ENCODE results near the gene C19orf38. TPM values are rescaled to one million over a fixed set of nuclear protein-coding genes. Genes with fewer than 3 reads are reported as not detected.

C19orf38 gene
- total RNA-seq, 1 experiment from 2014 or later: not detected

- Mint-ChIP-seq H3K4me1 (ENCODE audit: low read depth, unreplicated experiment) (no peaks in the 10 kb centered on the region), H3K36me3 (ENCODE audit: insufficient read depth, unreplicated experiment) (peaks cover 22% of the 10 kb centered on the region), H3K9me3 (ENCODE audit: low read depth, unreplicated experiment) (peaks cover 2% of the 10 kb centered on the region), H3K27me3 (ENCODE audit: unreplicated experiment) (no peaks in the 10 kb centered on the region), H3K27ac (ENCODE audit: unreplicated experiment) (no peak overlapping the region), H3K4me3 (ENCODE audit: low read depth, unreplicated experiment) (no peak overlapping the region)
- CTCF ChIA-PET: no interaction called here
- intact Hi-C loops (cut with micrococcal nuclease; ENCODE audit: unreplicated experiment): no loop called here
- TF ChIP-seq CTCF (IDR thresholded peaks at IDR 0.05; ENCODE audit: unreplicated experiment): no peak
- BruUV-seq (replicated peaks): no TSS peak
- DNase-seq: no peak
Measured at GRCh38 chr19:10839114-10840050, 8.8 kb upstream of the C19orf38 start.

- Mint-ChIP-seq H3K9me3 (ENCODE audit: low read depth, unreplicated experiment) (peaks cover 2% of the 10 kb centered on the region), H3K27ac (ENCODE audit: unreplicated experiment) (no peak overlapping the region), H3K4me3 (ENCODE audit: low read depth, unreplicated experiment) (no peak overlapping the region), H3K27me3 (ENCODE audit: unreplicated experiment) (no peaks in the 10 kb centered on the region), H3K36me3 (ENCODE audit: insufficient read depth, unreplicated experiment) (no peaks in the 10 kb centered on the region), H3K4me1 (ENCODE audit: low read depth, unreplicated experiment) (no peaks in the 10 kb centered on the region)
- intact Hi-C loops (cut with micrococcal nuclease; ENCODE audit: unreplicated experiment): no loop called here
- no peak for TF ChIP-seq CTCF (IDR thresholded peaks at IDR 0.05; ENCODE audit: unreplicated experiment)
- CTCF ChIA-PET: interaction anchor here (0.6 kb wide), 2 partner anchors 15 to 69 kb away, joined by 4 read pairs; no protein-coding TSS in a partner anchor
- BruUV-seq (replicated peaks): no TSS peak
- no peak for DNase-seq
Measured at GRCh38 chr19:10842788-10843187, 5.4 kb upstream of the C19orf38 start.

- H3K27me3 Mint-ChIP-seq (ENCODE audit: unreplicated experiment): peaks cover 9% of the 10 kb centered on the region
- no peak overlapping the region for H3K27ac Mint-ChIP-seq (ENCODE audit: unreplicated experiment)
- CTCF ChIA-PET: interaction anchor here (1.4 kb wide), 1 partner anchor 11 kb away, joined by 5 read pairs; the partner anchor contains the start of gene TMED1
- intact Hi-C loops (cut with micrococcal nuclease; ENCODE audit: unreplicated experiment): no loop called here
- H3K4me1 Mint-ChIP-seq (ENCODE audit: low read depth, unreplicated experiment): no peaks in the 10 kb centered on the region
- TF ChIP-seq CTCF (IDR thresholded peaks at IDR 0.05; ENCODE audit: unreplicated experiment): no peak
- DNase-seq: no peak
- H3K9me3 Mint-ChIP-seq (ENCODE audit: low read depth, unreplicated experiment): no peaks in the 10 kb centered on the region
- H3K36me3 Mint-ChIP-seq (ENCODE audit: insufficient read depth, unreplicated experiment): no peaks in the 10 kb centered on the region
- no peak overlapping the region for H3K4me3 Mint-ChIP-seq (ENCODE audit: low read depth, unreplicated experiment)
- BruUV-seq (replicated peaks): no TSS peak
Measured at GRCh38 chr19:10846500-10847202, 1.6 kb upstream of the C19orf38 start.

DNA sequence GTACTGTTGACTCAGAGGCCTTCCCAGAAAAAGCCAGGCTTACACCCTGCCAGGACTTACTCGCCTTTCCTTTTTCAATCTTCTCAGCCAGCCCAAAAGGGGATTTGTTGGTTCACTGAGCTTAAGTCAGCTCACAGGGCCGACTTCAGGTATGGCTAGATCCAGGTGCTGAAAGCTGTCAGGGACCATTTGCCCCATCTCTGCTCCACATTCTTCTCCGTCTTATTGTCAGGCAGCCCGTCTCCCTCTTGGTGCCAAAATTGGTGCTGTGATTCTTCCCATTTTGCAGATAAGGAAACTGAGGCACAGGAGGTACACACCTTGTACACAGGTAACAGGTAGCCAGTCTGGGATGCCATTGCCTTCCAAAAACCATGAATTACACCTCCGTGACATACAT lies 2.4 kb downstream of the C19orf38 start:
- Mint-ChIP-seq H3K4me3 (ENCODE audit: low read depth, unreplicated experiment) (no peak overlapping the region), H3K27ac (ENCODE audit: unreplicated experiment) (no peak overlapping the region), H3K27me3 (ENCODE audit: unreplicated experiment) (peaks cover 9% of the 10 kb centered on the region), H3K36me3 (ENCODE audit: insufficient read depth, unreplicated experiment) (no peaks in the 10 kb centered on the region), H3K4me1 (ENCODE audit: low read depth, unreplicated experiment) (no peaks in the 10 kb centered on the region), H3K9me3 (ENCODE audit: low read depth, unreplicated experiment) (no peaks in the 10 kb centered on the region)
- TF ChIP-seq CTCF (IDR thresholded peaks at IDR 0.05; ENCODE audit: unreplicated experiment): no peak
- CTCF ChIA-PET: no interaction called here
- BruUV-seq (replicated peaks): no TSS peak
- no peak for DNase-seq
- intact Hi-C loops (cut with micrococcal nuclease; ENCODE audit: unreplicated experiment): no loop called here
